ENCODE measurements around the gene NR2C1.
A peak's percentile ranks its signal among the peaks of the same experiment; 100 is the strongest.

DNA sequence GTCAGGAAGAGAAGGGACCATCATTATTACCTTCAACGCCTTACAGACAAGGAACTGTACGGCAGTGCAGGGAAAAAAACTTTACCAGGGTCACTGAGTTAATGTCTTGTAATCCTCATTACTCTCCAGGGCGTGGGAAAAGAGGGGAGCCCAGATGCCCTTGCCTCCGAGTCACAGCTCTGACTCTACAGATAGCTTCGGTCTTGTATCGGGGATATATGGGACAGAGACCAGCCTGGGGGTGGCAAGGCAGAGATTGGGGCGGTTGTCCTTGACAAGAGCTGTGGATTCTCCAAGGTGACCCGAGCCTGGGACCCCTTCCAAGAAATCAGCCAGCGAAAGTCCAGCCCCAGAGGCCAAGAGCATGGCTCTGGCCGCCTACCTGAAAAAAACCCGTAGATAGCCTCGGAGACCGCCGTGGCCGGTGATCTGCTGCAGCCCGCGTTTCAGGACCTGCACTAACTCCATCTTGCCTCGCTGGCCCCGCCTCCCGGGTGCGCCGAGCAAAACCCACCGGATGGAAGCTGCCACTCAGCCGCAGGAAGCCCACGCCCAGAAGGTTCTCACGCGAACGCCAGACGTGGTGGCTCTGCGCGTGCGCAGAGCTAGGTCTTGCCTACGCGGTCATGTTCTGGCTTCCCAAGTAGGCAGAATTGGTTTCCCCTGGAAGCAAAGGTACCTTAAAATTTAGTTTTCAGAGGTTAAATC lies 70.1 kb downstream of the NR2C1 start, which contains the start of gene NDUFA12:
- TF ChIP-seq, protein P1, sequence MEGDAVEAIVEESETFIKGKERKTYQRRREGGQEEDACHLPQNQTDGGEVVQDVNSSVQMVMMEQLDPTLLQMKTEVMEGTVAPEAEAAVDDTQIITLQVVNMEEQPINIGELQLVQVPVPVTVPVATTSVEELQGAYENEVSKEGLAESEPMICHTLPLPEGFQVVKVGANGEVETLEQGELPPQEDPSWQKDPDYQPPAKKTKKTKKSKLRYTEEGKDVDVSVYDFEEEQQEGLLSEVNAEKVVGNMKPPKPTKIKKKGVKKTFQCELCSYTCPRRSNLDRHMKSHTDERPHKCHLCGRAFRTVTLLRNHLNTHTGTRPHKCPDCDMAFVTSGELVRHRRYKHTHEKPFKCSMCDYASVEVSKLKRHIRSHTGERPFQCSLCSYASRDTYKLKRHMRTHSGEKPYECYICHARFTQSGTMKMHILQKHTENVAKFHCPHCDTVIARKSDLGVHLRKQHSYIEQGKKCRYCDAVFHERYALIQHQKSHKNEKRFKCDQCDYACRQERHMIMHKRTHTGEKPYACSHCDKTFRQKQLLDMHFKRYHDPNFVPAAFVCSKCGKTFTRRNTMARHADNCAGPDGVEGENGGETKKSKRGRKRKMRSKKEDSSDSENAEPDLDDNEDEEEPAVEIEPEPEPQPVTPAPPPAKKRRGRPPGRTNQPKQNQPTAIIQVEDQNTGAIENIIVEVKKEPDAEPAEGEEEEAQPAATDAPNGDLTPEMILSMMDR (IDR thresholded peaks at IDR 0.05), result no peak
- TF ChIP-seq PRRX2 (CRISPR knock-in tag; IDR thresholded peaks at IDR 0.05) (no peak), SOX15 (CRISPR knock-in tag; IDR thresholded peaks at IDR 0.05) (no peak), ZNF317 (CRISPR knock-in tag; IDR thresholded peaks at IDR 0.05; ENCODE audit: borderline replicate concordance, low read depth) (no peak), FOXK1 (CRISPR knock-in tag; IDR thresholded peaks at IDR 0.05) (no peak), MYBL2 (CRISPR knock-in tag; IDR thresholded peaks at IDR 0.05) (peak; percentile 51; the same call in 1 of the 2 replicates), CREM (CRISPR knock-in tag; IDR thresholded peaks at IDR 0.05) (0 out of 2 replicates have a peak, but pooled peaks have one; percentile 61), SMAD3 (CRISPR knock-in tag; IDR thresholded peaks at IDR 0.05; ENCODE audit: borderline replicate concordance) (no peak)
- TF ChIP-seq, protein P2, sequence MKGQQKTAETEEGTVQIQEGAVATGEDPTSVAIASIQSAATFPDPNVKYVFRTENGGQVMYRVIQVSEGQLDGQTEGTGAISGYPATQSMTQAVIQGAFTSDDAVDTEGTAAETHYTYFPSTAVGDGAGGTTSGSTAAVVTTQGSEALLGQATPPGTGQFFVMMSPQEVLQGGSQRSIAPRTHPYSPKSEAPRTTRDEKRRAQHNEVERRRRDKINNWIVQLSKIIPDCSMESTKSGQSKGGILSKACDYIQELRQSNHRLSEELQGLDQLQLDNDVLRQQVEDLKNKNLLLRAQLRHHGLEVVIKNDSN (CRISPR knock-in tag; IDR thresholded peaks at IDR 0.05), result 0 out of 2 replicates have a peak, but pooled peaks have one; percentile 30
- TF ChIP-seq, protein P3, sequence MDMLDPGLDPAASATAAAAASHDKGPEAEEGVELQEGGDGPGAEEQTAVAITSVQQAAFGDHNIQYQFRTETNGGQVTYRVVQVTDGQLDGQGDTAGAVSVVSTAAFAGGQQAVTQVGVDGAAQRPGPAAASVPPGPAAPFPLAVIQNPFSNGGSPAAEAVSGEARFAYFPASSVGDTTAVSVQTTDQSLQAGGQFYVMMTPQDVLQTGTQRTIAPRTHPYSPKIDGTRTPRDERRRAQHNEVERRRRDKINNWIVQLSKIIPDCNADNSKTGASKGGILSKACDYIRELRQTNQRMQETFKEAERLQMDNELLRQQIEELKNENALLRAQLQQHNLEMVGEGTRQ (CRISPR knock-in tag; IDR thresholded peaks at IDR 0.05), result no peak
- TF ChIP-seq, protein P4, sequence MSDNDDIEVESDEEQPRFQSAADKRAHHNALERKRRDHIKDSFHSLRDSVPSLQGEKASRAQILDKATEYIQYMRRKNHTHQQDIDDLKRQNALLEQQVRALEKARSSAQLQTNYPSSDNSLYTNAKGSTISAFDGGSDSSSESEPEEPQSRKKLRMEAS (CRISPR knock-in tag; IDR thresholded peaks at IDR 0.05), result peak; percentile 76
- TF ChIP-seq, protein P5, sequence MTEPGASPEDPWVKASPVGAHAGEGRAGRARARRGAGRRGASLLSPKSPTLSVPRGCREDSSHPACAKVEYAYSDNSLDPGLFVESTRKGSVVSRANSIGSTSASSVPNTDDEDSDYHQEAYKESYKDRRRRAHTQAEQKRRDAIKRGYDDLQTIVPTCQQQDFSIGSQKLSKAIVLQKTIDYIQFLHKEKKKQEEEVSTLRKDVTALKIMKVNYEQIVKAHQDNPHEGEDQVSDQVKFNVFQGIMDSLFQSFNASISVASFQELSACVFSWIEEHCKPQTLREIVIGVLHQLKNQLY (CRISPR knock-in tag; IDR thresholded peaks at IDR 0.05), result no peak
